ENCODE measurements around the gene CPAMD8. TPM values are rescaled to one million over a fixed set of nuclear protein-coding genes. Genes with fewer than 3 reads are reported as not detected.

The CPAMD8 gene
- total RNA-seq, 1 experiment from 2014 or later = 1.3 TPM

- TF ChIP-seq, protein P1, sequence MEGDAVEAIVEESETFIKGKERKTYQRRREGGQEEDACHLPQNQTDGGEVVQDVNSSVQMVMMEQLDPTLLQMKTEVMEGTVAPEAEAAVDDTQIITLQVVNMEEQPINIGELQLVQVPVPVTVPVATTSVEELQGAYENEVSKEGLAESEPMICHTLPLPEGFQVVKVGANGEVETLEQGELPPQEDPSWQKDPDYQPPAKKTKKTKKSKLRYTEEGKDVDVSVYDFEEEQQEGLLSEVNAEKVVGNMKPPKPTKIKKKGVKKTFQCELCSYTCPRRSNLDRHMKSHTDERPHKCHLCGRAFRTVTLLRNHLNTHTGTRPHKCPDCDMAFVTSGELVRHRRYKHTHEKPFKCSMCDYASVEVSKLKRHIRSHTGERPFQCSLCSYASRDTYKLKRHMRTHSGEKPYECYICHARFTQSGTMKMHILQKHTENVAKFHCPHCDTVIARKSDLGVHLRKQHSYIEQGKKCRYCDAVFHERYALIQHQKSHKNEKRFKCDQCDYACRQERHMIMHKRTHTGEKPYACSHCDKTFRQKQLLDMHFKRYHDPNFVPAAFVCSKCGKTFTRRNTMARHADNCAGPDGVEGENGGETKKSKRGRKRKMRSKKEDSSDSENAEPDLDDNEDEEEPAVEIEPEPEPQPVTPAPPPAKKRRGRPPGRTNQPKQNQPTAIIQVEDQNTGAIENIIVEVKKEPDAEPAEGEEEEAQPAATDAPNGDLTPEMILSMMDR (IDR thresholded peaks at IDR 0.05; ENCODE audit: unreplicated experiment) = no peak
- intact Hi-C loops (cut with micrococcal nuclease) = no loop called here
- POLR2A ChIA-PET = interaction anchor here (0.8 kb wide), 1 partner anchor 14 kb away, joined by 4 read pairs; no protein-coding TSS in a partner anchor
- H3K27me3 Mint-ChIP-seq (ENCODE audit: insufficient read depth, unreplicated experiment) = no peaks in the 10 kb centered on the region
- CTCF ChIA-PET = interaction anchor here (0.6 kb wide), 1 partner anchor 59 kb away, joined by 3 read pairs; no protein-coding TSS in a partner anchor
- no peak overlapping the region for H3K4me3 Mint-ChIP-seq (ENCODE audit: unreplicated experiment)
- no peaks in the 10 kb centered on the region for H3K4me1 Mint-ChIP-seq (ENCODE audit: insufficient read depth, unreplicated experiment)
- no peaks in the 10 kb centered on the region for H3K9me3 Mint-ChIP-seq (ENCODE audit: unreplicated experiment)
- no peak overlapping the region for H3K27ac Mint-ChIP-seq (ENCODE audit: low read depth, unreplicated experiment)
- BruUV-seq (replicated peaks) = no TSS peak
- DNase-seq (ENCODE audit: unreplicated experiment) = no peak
- peaks cover 69% of the 10 kb centered on the region for H3K36me3 Mint-ChIP-seq (ENCODE audit: insufficient read depth, unreplicated experiment)
These were observed 165.6 kb downstream of the CPAMD8 start for GRCh38 chr19:16861011-16861410.

DNA sequence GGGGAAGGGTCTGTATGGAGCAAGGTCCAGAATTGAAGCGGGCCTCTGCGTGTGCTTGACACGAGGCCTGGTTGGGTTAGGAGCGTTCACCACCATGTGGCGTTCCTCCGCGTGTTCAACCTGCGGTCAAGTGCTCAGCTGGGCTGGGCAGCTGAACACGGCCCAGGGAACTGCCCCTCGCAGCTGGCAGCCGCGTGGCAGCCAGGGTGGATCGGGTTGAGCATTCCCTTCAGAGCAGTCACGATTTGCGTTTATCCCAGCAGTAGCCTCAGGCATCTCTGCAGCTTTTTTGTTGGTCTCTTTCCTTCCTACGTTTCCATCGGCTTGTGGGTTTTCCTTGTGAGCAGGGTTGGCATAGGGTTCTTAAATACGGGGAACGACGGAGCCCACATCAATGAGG lies 166.5 kb downstream of the CPAMD8 start:
- TF ChIP-seq, protein P1 (IDR thresholded peaks at IDR 0.05; ENCODE audit: unreplicated experiment) = no peak
- Mint-ChIP-seq H3K9me3 (ENCODE audit: unreplicated experiment) (no peaks in the 10 kb centered on the region), H3K27me3 (ENCODE audit: insufficient read depth, unreplicated experiment) (no peaks in the 10 kb centered on the region), H3K4me1 (ENCODE audit: insufficient read depth, unreplicated experiment) (no peaks in the 10 kb centered on the region), H3K4me3 (ENCODE audit: unreplicated experiment) (no peak overlapping the region), H3K27ac (ENCODE audit: low read depth, unreplicated experiment) (no peak overlapping the region), H3K36me3 (ENCODE audit: insufficient read depth, unreplicated experiment) (peaks cover 71% of the 10 kb centered on the region)
- intact Hi-C loops (cut with micrococcal nuclease) = no loop called here
- ChIA-PET CTCF (interaction anchor here (0.6 to 0.7 kb wide), 2 partner anchors 20 to 192 kb away, joined by 3 read pairs; no protein-coding TSS in a partner anchor), POLR2A (interaction anchor here (0.6 to 0.8 kb wide), 2 partner anchors 13 to 98 kb away, joined by 4 read pairs; no protein-coding TSS in a partner anchor)
- no TSS peak for BruUV-seq (replicated peaks)
- no peak for DNase-seq (ENCODE audit: unreplicated experiment)

DNA sequence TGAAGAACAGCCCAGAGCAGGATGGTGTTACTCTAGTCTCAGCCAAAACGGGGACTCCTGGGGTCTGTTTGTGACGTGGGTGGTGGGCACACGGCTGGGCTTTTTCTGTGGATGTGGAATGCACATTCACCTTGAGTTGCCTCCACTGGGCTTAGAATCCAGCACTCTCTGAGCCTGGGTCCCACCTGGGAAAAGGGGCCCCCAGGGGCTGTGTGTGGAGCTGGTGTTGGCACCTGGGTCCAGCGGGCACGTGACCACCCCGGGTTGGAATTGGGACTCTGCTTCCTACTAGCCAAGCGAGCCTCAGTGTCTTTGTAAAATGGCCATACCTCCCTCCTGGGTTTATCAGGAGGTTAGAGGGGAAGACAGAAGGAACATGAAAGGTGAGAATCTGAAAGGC lies 167.0 kb downstream of the CPAMD8 start:
- ChIA-PET CTCF (interaction anchor here (0.7 kb wide), 1 partner anchor 20 kb away, joined by 3 read pairs; no protein-coding TSS in a partner anchor), POLR2A (no interaction called here)
- TF ChIP-seq, protein P1 (IDR thresholded peaks at IDR 0.05; ENCODE audit: unreplicated experiment) = no peak
- Mint-ChIP-seq H3K27me3 (ENCODE audit: insufficient read depth, unreplicated experiment) (no peaks in the 10 kb centered on the region), H3K4me1 (ENCODE audit: insufficient read depth, unreplicated experiment) (no peaks in the 10 kb centered on the region), H3K4me3 (ENCODE audit: unreplicated experiment) (no peak overlapping the region), H3K27ac (ENCODE audit: low read depth, unreplicated experiment) (no peak overlapping the region), H3K9me3 (ENCODE audit: unreplicated experiment) (no peaks in the 10 kb centered on the region), H3K36me3 (ENCODE audit: insufficient read depth, unreplicated experiment) (peaks cover 71% of the 10 kb centered on the region)
- no TSS peak for BruUV-seq (replicated peaks)
- no peak for DNase-seq (ENCODE audit: unreplicated experiment)
- intact Hi-C loops (cut with micrococcal nuclease) = no loop called here

DNA sequence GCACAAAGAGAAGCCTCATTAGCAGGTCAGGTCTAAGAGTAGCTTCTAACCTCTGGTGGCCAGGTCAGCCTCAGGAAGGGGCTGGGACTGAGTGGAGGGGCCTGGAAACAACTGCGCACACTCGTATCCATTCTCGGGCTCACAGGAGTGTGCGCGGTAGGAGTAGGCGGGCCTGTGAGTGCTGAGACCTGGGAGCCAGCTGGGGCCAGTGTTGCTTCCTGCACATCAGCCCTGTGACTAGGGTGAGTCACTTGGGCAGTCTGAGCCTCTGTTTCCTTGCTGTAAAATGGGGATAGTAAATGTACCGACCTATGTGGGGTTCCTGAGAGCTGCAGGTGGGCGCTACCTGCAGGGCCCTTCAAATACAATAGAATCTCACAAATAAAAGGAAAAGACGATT lies 170.5 kb downstream of the CPAMD8 start:
- H3K4me1 Mint-ChIP-seq (ENCODE audit: insufficient read depth, unreplicated experiment) = no peaks in the 10 kb centered on the region
- no TSS peak for BruUV-seq (replicated peaks)
- no peak overlapping the region for H3K4me3 Mint-ChIP-seq (ENCODE audit: unreplicated experiment)
- H3K27ac Mint-ChIP-seq (ENCODE audit: low read depth, unreplicated experiment) = no peak overlapping the region
- H3K9me3 Mint-ChIP-seq (ENCODE audit: unreplicated experiment) = no peaks in the 10 kb centered on the region
- TF ChIP-seq, protein P1 (IDR thresholded peaks at IDR 0.05; ENCODE audit: unreplicated experiment) = no peak
- no peak for DNase-seq (ENCODE audit: unreplicated experiment)
- no peaks in the 10 kb centered on the region for H3K27me3 Mint-ChIP-seq (ENCODE audit: insufficient read depth, unreplicated experiment)
- ChIA-PET POLR2A (no interaction called here), CTCF (interaction anchor here (0.6 kb wide), 1 partner anchor 64 kb away, joined by 3 read pairs; no protein-coding TSS in a partner anchor)
- intact Hi-C loops (cut with micrococcal nuclease) = no loop called here
- peaks cover 70% of the 10 kb centered on the region for H3K36me3 Mint-ChIP-seq (ENCODE audit: insufficient read depth, unreplicated experiment)
